Adrenal gland (tissue), 5 donors: ENCODE results near the gene FGFR3.

Experiments used
- CTCF ChIP-seq, 6 experiments: fragments of 450-650 bp in 4 of 6; fragments of 200-600 bp in 2 of 6; sonication (generic) in 1 of 6; IDR thresholded peaks; 1 replicate in 5 of 6; 2 replicates in 1 of 6; pipeline versions ENCODE4 v1.5.1 to v1.8.0; 2016 to 2021; ENCODE audit warnings: antibody characterized with exemption in 6 of 6, mild to moderate bottlenecking in 2 of 6, moderate library complexity in 1 of 6
- POLR2A ChIP-seq, 2 donors: fragments of 450-650 bp; IDR thresholded peaks; one replicate each; pipeline ENCODE4 v1.6.1; 2017; ENCODE audit warnings: antibody characterized with exemption in 2 of 2, mild to moderate bottlenecking in 2 of 2, moderate library complexity in 1 of 2
- donor health status: DM: no; HTN: no; CAD: no.

- TF ChIP-seq POLR2A (IDR thresholded peaks at IDR 0.05) (no peak), CTCF (IDR thresholded peaks at IDR 0.05) (no peak)
Measured at GRCh38 chr4:1815997-1816860, 23.1 kb downstream of the FGFR3 start.
